Measurements from ENCODE around the gene CCL18. TPM values are rescaled to one million over a fixed set of nuclear protein-coding genes. Genes with fewer than 3 reads are reported as not detected.

CCL18 gene
- total and polyA plus RNA-seq, 10 of the 15 experiments (the other 5 are each of a cell fraction or from before 2014, with no cell fraction given), result 0.26 TPM; not detected in 9

GRCh38 chr17:36030956-36031355 lies 33.1 kb upstream of the CCL18 start (continued):
- TF ChIP-seq MXI1 (IDR thresholded peaks at IDR 0.05; ENCODE audit: low read depth, low read length), result no peak
- TF ChIP-seq BCL3 (IDR thresholded peaks at IDR 0.05; ENCODE audit: borderline replicate concordance, insufficient read depth, low read depth, low read length, poor library complexity, severe bottlenecking), result no peak
- no peak for TF ChIP-seq TAF1 (IDR thresholded peaks at IDR 0.05; ENCODE audit: borderline replicate concordance, low read depth, low read length)
- no peak for TF ChIP-seq PAX5 (IDR thresholded peaks at IDR 0.05; ENCODE audit: borderline replicate concordance, low read depth, low read length)
- no peak for TF ChIP-seq IKZF1 (conservative IDR thresholded peaks at IDR 0.05)
- no peak for TF ChIP-seq MTA2 (IDR thresholded peaks at IDR 0.05; ENCODE audit: low read depth)

- H3K4me2 ChIP-seq (ENCODE audit: control insufficient read depth, insufficient read depth), result no peak overlapping the region
- FAIRE-seq (no peak), ATAC-seq (peak; percentile 94), DNase-seq (ENCODE audit: low read depth, low spot score) (peak; percentile 62)
- ChIA-PET RAD21 (ENCODE audit: unreplicated experiment) (interaction anchor here (1.2 to 1.5 kb wide), 3 partner anchors 36 to 65 kb away, joined by 3 to 6 read pairs (median 3); no protein-coding TSS in a partner anchor), CTCF (interaction anchor here (0.6 to 3.1 kb wide), 7 partner anchors 38 to 115 kb away, joined by 3 to 13 read pairs (median 7); no protein-coding TSS in a partner anchor), SMC1A (ENCODE audit: uncharacterized antibody, unreplicated experiment) (interaction anchor here (1.1 to 2.3 kb wide), 6 partner anchors 23 to 115 kb away, joined by 3 to 18 read pairs (median 7); partner anchors contain the start of gene CCL3), POLR2A (interaction anchor here (1.1 to 1.7 kb wide), 2 partner anchors 11 to 38 kb away, joined by 3 to 4 read pairs; no protein-coding TSS in a partner anchor)
- H3K4me3 ChIP-seq, result no peak overlapping the region
- H3K27me3 ChIP-seq (replicated peaks in 1 of 2; ENCODE audit: control insufficient read depth in 2 of 2, insufficient read depth in 2 of 2, low read length in 1 of 2), result no peaks in the 10 kb centered on the region
- WGBS (ENCODE audit: insufficient coverage, insufficient replicate concordance, low lambda C conversion rate, missing lambda C conversion rate), result 0% methylated on average over 3 of the region's 3 CpGs
- H2AFZ ChIP-seq (ENCODE audit: control insufficient read depth, low read depth, low read length), result no peak overlapping the region
- no peaks in the 10 kb centered on the region; the same call in 2 of the 3 replicates for H3K9me3 ChIP-seq (replicated peaks; ENCODE audit: control insufficient read depth, insufficient read depth, low read length)
- no peaks in the 10 kb centered on the region for H4K20me1 ChIP-seq (ENCODE audit: control insufficient read depth, insufficient read depth)
- H3K79me2 ChIP-seq (ENCODE audit: control insufficient read depth, insufficient read depth, low read length), result no peaks in the 10 kb centered on the region
- H3K9ac ChIP-seq (ENCODE audit: control insufficient read depth, insufficient read depth, low read length), result no peak overlapping the region
- peaks cover 5% of the 10 kb centered on the region; the same call in 1 of the 2 replicates for H3K4me1 ChIP-seq (ENCODE audit: control insufficient read depth, insufficient read depth, low read length)
- intact Hi-C loops (cut with micrococcal nuclease; ENCODE audit: unreplicated experiment) (no loop called here), in situ Hi-C loops (cut with MboI) (no loop called here)
- H3K27ac ChIP-seq (ENCODE audit: control insufficient read depth, insufficient read depth), result no peak overlapping the region
- H3K36me3 ChIP-seq (ENCODE audit: control insufficient read depth in 2 of 2, insufficient read depth in 2 of 2, low read length in 1 of 2), result no peaks in the 10 kb centered on the region
- BruUV-seq (replicated peaks), result no TSS peak
- TF ChIP-seq MTA2 (IDR thresholded peaks at IDR 0.05; ENCODE audit: low read depth) (peak; percentile 100), ZBTB11 (CRISPR knock-in tag; IDR thresholded peaks at IDR 0.05) (no peak), SMC3 (IDR thresholded peaks at IDR 0.05; ENCODE audit: borderline replicate concordance, low read length) (no peak), GATAD2B (conservative IDR thresholded peaks at IDR 0.05; ENCODE audit: low read depth) (peak; percentile 77), SPI1 (IDR thresholded peaks at IDR 0.05; ENCODE audit: borderline replicate concordance, insufficient read depth, low read depth, low read length) (peak; percentile 79; the same call in 1 of the 2 replicates), KLF5 (IDR thresholded peaks at IDR 0.05; ENCODE audit: partially characterized antibody) (no peak), POLR2A (IDR thresholded peaks at IDR 0.05; ENCODE audit: low read depth, low read length) (no peak), HDAC2 (IDR thresholded peaks at IDR 0.05) (no peak), CEBPB (IDR thresholded peaks at IDR 0.05; ENCODE audit: borderline replicate concordance in 1 of 2, low read depth in 2 of 2, low read length in 2 of 2) (no peak), NFIC (IDR thresholded peaks at IDR 0.05; ENCODE audit: low read depth, low read length) (0 out of 2 replicates have a peak, but pooled peaks have one; percentile 45), FOXM1 (IDR thresholded peaks at IDR 0.05; ENCODE audit: low read depth, low read length) (no peak), ESRRA (IDR thresholded peaks at IDR 0.05; ENCODE audit: low read length) (no peak), ZSCAN29 (IDR thresholded peaks at IDR 0.05) (peak; percentile 92; the same call in 1 of the 2 replicates), NBN (IDR thresholded peaks at IDR 0.05) (peak; percentile 82), NR2C1 (IDR thresholded peaks at IDR 0.05) (no peak)
Observed at GRCh38 chr17:36034127-36034526, 29.9 kb upstream of the CCL18 start.

All from GM12878 (cell line).